Loucy (cell line): Measurements from ENCODE around the gene NPTN.

ENCODE experiments used
- H2AFZ ChIP-seq: fragments of 200-600 bp; sonication (generic); 2 replicates; pipeline ENCODE4 v1.6.0; 2016; ENCODE audit warnings: antibody characterized with exemption, mild to moderate bottlenecking, low read length, moderate library complexity
- H3F3A ChIP-seq: fragments of 200-600 bp; 2 replicates; pipeline ENCODE4 v1.6.0; 2016; ENCODE audit warnings: antibody characterized with exemption, low read depth, mild to moderate bottlenecking
- H3K27me3 ChIP-seq: fragments of 200-600 bp; sonication (generic); 2 replicates; pipeline ENCODE4 v1.6.1; 2014; ENCODE audit warnings: low read length, mild to moderate bottlenecking; ENCODE audit not compliant: insufficient read depth, poor library complexity, severe bottlenecking
- H3K36me3 ChIP-seq: fragments of 200-600 bp; sonication (generic); 2 replicates; pipeline ENCODE4 v1.6.1; 2016; ENCODE audit warnings: low read length; ENCODE audit not compliant: insufficient read depth
- H3K4me1 ChIP-seq: fragments of 200-600 bp; sonication (generic); 2 replicates; pipeline ENCODE4 v1.5.1; 2014; ENCODE audit warnings: low read length, mild to moderate bottlenecking; ENCODE audit not compliant: insufficient read depth, poor library complexity, severe bottlenecking
- H3K4me2 ChIP-seq: fragments of 200-600 bp; sonication (generic); 2 replicates; pipeline ENCODE4 v1.6.0; 2014; ENCODE audit warnings: antibody characterized with exemption, low read length, low read depth, mild to moderate bottlenecking; ENCODE audit not compliant: poor library complexity, severe bottlenecking
- H3K4me3 ChIP-seq: fragments of 200-600 bp; sonication (generic); 2 replicates; pipeline ENCODE4 v1.5.1; 2014; ENCODE audit warnings: low read length, mild to moderate bottlenecking, mixed read lengths; ENCODE audit not compliant: poor library complexity, severe bottlenecking
- H3K79me2 ChIP-seq: fragments of 200-600 bp; sonication (generic); 2 replicates; pipeline ENCODE4 v1.6.1; 2014; ENCODE audit warnings: low read length; ENCODE audit not compliant: insufficient read depth
- H3K9ac ChIP-seq: fragments of 200-600 bp; sonication (generic); 2 replicates; pipeline ENCODE4 v1.6.0; 2014; ENCODE audit warnings: mild to moderate bottlenecking, low read depth, low read length, moderate library complexity; ENCODE audit not compliant: poor library complexity, severe bottlenecking
- H3K9me2 ChIP-seq: fragments of 200-600 bp; sonication (generic); replicated peaks from 2 replicates; pipeline ENCODE4 v1.6.1; 2016; ENCODE audit warnings: low read depth, low read length, mixed read lengths
- H3K9me3 ChIP-seq: fragments of 200-600 bp; sonication (generic); 2 replicates; pipeline ENCODE4 v1.6.1; 2014; ENCODE audit warnings: mild to moderate bottlenecking, antibody characterized with exemption, low read length, low read depth; ENCODE audit not compliant: insufficient read depth
- H4K20me1 ChIP-seq: fragments of 200-600 bp; sonication (generic); 2 replicates; pipeline ENCODE4 v1.6.0; 2014; ENCODE audit warnings: antibody characterized with exemption, low read length, mild to moderate bottlenecking; ENCODE audit not compliant: insufficient read depth, poor library complexity, severe bottlenecking
- EZH2phosphoT487 ChIP-seq: fragments of 200-600 bp; IDR thresholded peaks from 2 replicates; pipeline ENCODE4 v1.6.1; 2018; ENCODE audit warnings: antibody characterized with exemption, mild to moderate bottlenecking, moderate library complexity, borderline replicate concordance
- TF ChIP-seq, protein P1 (sequence below): fragments of 200-600 bp; sonication (generic); conservative IDR thresholded peaks from 2 replicates; pipeline ENCODE4 v1.5.1; 2014; ENCODE audit warnings: mild to moderate bottlenecking, antibody characterized with exemption, low read length

Gene NPTN

DNA sequence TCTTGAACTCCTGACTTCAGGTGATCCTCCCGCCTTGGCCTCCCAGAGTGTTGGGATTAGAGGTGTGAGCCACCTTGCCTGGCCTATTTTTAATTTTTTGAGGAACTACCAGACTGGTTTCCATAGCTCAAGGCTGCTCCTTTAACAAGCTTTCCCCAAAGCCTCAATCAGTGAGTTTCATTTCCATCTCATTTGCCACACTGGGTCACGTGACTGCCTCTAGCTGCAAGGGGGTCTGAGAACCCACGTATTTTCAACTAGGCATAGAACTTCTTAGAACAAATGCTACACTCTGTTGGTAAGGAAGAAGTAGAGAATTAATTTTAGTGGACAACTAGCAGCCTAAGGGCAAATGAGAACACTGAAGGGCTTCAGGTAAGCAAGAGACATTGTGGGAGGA is 47.9 kb upstream of the NPTN start:
- no peak overlapping the region for H2AFZ ChIP-seq

DNA sequence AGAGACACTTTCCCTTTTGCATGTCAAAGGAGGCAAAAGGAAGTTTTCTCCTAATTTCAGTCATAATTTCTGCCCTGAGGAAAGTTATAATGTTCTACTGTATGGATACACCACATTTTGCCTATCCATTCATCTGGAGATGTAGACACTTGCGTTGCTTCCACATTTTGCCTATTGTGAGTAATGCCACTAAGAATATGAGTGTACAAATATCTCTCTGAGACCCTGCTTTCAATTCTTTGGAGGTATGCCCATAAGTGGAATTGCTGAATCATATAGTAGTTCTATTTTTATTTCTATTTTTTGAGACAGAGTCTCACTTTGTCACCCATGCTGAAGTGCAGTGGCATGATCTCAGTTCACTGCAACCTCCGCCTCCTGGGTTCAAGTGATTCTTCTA is 47.4 kb upstream of the NPTN start:
- Histone ChIP-seq H3K4me2 (no peak overlapping the region), H3K4me3 (no peak overlapping the region), H4K20me1 (no peaks in the 10 kb centered on the region), H3K36me3 (no peaks in the 10 kb centered on the region), H3K4me1 (no peaks in the 10 kb centered on the region), H3K79me2 (no peaks in the 10 kb centered on the region), H3K9me2 (no peaks in the 10 kb centered on the region), H3K9ac (no peak overlapping the region), H3K9me3 (no peaks in the 10 kb centered on the region), H3F3A (no peaks in the 10 kb centered on the region), H2AFZ (no peak overlapping the region), H3K27me3 (no peaks in the 10 kb centered on the region)
- TF ChIP-seq, protein P1, sequence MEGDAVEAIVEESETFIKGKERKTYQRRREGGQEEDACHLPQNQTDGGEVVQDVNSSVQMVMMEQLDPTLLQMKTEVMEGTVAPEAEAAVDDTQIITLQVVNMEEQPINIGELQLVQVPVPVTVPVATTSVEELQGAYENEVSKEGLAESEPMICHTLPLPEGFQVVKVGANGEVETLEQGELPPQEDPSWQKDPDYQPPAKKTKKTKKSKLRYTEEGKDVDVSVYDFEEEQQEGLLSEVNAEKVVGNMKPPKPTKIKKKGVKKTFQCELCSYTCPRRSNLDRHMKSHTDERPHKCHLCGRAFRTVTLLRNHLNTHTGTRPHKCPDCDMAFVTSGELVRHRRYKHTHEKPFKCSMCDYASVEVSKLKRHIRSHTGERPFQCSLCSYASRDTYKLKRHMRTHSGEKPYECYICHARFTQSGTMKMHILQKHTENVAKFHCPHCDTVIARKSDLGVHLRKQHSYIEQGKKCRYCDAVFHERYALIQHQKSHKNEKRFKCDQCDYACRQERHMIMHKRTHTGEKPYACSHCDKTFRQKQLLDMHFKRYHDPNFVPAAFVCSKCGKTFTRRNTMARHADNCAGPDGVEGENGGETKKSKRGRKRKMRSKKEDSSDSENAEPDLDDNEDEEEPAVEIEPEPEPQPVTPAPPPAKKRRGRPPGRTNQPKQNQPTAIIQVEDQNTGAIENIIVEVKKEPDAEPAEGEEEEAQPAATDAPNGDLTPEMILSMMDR: no peak
- no peak for TF ChIP-seq EZH2phosphoT487

More for the DNA sequence above, 47.9 kb upstream of the NPTN start:
- no peak overlapping the region for H3K9ac ChIP-seq
- no peaks in the 10 kb centered on the region for H3F3A ChIP-seq
- H3K27me3 ChIP-seq: no peaks in the 10 kb centered on the region
- H3K4me2 ChIP-seq: no peak overlapping the region
- TF ChIP-seq, protein P1: no peak
- no peak for TF ChIP-seq EZH2phosphoT487
- H3K79me2 ChIP-seq: no peaks in the 10 kb centered on the region
- H3K36me3 ChIP-seq: no peaks in the 10 kb centered on the region
- no peak overlapping the region for H3K4me3 ChIP-seq
- no peaks in the 10 kb centered on the region for H3K9me3 ChIP-seq
- H4K20me1 ChIP-seq: no peaks in the 10 kb centered on the region
- no peaks in the 10 kb centered on the region for H3K4me1 ChIP-seq
- H3K9me2 ChIP-seq: no peaks in the 10 kb centered on the region

DNA sequence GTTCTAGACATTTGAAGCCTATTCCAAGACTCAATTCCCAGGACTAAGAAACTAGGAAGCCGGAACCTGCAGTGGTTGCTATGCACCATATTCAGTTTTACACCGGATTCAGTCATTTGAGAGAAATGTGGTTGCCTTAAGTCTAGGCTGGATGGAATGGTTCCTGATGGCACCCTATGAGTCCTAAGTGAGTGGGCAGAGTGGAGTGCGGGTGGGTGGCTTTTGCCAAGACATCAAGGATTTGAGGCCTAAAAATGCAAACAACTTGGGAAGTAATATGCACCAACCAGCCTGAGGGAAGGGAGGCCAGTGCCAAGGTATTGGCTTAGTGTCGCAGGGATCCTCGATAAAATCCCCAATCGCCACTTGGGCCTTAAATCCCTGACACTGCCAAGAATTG is 46.8 kb upstream of the NPTN start:
- no peaks in the 10 kb centered on the region for H3K27me3 ChIP-seq
- no peaks in the 10 kb centered on the region for H3K36me3 ChIP-seq
- H3K9me3 ChIP-seq: no peaks in the 10 kb centered on the region
- no peaks in the 10 kb centered on the region for H3K9me2 ChIP-seq
- H3K4me3 ChIP-seq: no peak overlapping the region
- no peaks in the 10 kb centered on the region for H3F3A ChIP-seq
- no peaks in the 10 kb centered on the region for H3K4me1 ChIP-seq
- TF ChIP-seq, protein P1: no peak
- TF ChIP-seq EZH2phosphoT487: no peak
- no peak overlapping the region for H3K4me2 ChIP-seq
- H4K20me1 ChIP-seq: no peaks in the 10 kb centered on the region
- H3K9ac ChIP-seq: no peak overlapping the region
- H3K79me2 ChIP-seq: no peaks in the 10 kb centered on the region
- H2AFZ ChIP-seq: no peak overlapping the region
